ENCODE measurements around the gene WDR70. TPM values are rescaled to one million over a fixed set of nuclear protein-coding genes. Genes with fewer than 3 reads are reported as not detected.

WDR70 gene
- total and polyA plus RNA-seq, 2 of the 8 experiments (the other 6 are each of a cell fraction or from before 2014, with no cell fraction given) = 10.6 to 37.4 TPM

DNA sequence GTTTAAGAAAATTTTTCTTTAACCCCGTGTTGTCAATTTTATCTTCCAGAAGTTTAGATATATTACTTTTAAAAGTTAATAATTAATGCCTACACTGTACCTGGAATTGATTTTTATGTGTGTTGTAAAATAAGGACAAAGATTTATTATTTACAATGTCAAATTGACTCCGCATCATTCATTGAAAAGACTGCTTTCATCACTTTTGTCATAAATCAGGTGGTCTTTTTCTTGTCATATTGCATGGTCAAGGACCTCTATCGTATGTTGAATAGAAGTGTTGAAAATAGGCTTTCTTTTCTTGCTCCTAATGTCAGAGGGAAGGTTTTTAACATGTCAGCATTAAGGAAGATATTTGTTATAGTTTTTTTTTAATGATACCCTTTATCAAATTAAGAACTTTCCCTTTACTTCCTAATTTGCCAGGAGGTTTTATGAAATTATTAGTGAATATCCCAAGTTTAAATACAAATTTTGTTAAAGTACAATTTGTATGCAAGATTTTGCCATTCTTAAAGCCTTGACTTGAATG, 92.6 kb downstream of the WDR70 start:
- Histone ChIP-seq H3K18ac (ENCODE audit: extremely low read depth, low read length) (no peak overlapping the region), H3K9ac (replicated peaks in 1 of 4; ENCODE audit: extremely low read depth in 1 of 4, low read depth in 3 of 4, low read length in 3 of 4) (no peak overlapping the region), H2BK5ac (ENCODE audit: low read depth, low read length) (no peak overlapping the region), H3K4me2 (ENCODE audit: insufficient read depth in 1 of 2, low read depth in 2 of 2, low read length in 2 of 2) (no peak overlapping the region), H3K27me3 (replicated peaks in 1 of 4; ENCODE audit: control insufficient read depth in 3 of 4, extremely low read depth in 1 of 4, insufficient read depth in 3 of 4, low read length in 3 of 4) (no peaks in the 10 kb centered on the region), H3K27ac (ENCODE audit: low read depth, low read length) (no peak overlapping the region), H4K20me1 (replicated peaks in 1 of 2; ENCODE audit: control insufficient read depth in 1 of 2, insufficient read depth in 2 of 2, low read length in 2 of 2) (no peaks in the 10 kb centered on the region), H2AK5ac (ENCODE audit: low read depth, low read length) (no peak overlapping the region), H2AFZ (ENCODE audit: low read length) (no peak overlapping the region), H2BK20ac (ENCODE audit: low read length) (no peak overlapping the region), H3K23ac (ENCODE audit: insufficient read length) (no peak overlapping the region), H3K56ac (replicated peaks; ENCODE audit: insufficient read length, low read depth, low read length) (no peak overlapping the region), H2BK15ac (ENCODE audit: low read length) (no peak overlapping the region), H4K91ac (replicated peaks; ENCODE audit: insufficient read length, low read length) (no peak overlapping the region), H4K8ac (ENCODE audit: extremely low read depth, insufficient read depth, low read length) (no peak overlapping the region), H3K79me1 (ENCODE audit: low read depth, low read length) (no peaks in the 10 kb centered on the region), H4K5ac (ENCODE audit: insufficient read length, low read depth, low read length) (no peak overlapping the region), H3K4me3 (ENCODE audit: extremely low read depth in 1 of 4, insufficient read depth in 2 of 4, low read depth in 3 of 4, low read length in 4 of 4) (no peak overlapping the region), H3K36me3 (ENCODE audit: control insufficient read depth in 2 of 4, insufficient read depth in 4 of 4, low read length in 3 of 4) (no peaks in the 10 kb centered on the region), H3K9me3 (ENCODE audit: insufficient read depth in 2 of 2, low read depth in 1 of 2, low read length in 1 of 2) (peaks cover 5 to 10% of the 10 kb centered on the region in 2 experiments; a peak in 2 of 4 replicates), H3K23me2 (ENCODE audit: low read depth, low read length) (no peaks in the 10 kb centered on the region), H3K4ac (replicated peaks; ENCODE audit: insufficient read length, low read depth, low read length) (no peak overlapping the region), H3K79me2 (ENCODE audit: control insufficient read depth in 1 of 2, insufficient read depth in 2 of 2, low read length in 2 of 2) (no peaks in the 10 kb centered on the region), H2BK12ac (ENCODE audit: low read depth, low read length) (no peak overlapping the region), H2BK120ac (replicated peaks; ENCODE audit: low read depth, low read length) (no peak overlapping the region), H3K14ac (ENCODE audit: insufficient read length) (no peak overlapping the region), H3K4me1 (replicated peaks in 1 of 4; ENCODE audit: control insufficient read depth in 3 of 4, insufficient read depth in 4 of 4, low read length in 3 of 4) (no peaks in the 10 kb centered on the region)
- TF ChIP-seq KDM5A (IDR thresholded peaks at IDR 0.05; ENCODE audit: low read length) = no peak
- TF ChIP-seq, protein P1, sequence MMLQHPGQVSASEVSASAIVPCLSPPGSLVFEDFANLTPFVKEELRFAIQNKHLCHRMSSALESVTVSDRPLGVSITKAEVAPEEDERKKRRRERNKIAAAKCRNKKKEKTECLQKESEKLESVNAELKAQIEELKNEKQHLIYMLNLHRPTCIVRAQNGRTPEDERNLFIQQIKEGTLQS (IDR thresholded peaks at IDR 0.05; ENCODE audit: insufficient read depth, low read depth, low read length) = no peak
- no peak for TF ChIP-seq SUZ12 (IDR thresholded peaks at IDR 0.05; ENCODE audit: low read length)
- POLR2A ChIA-PET (ENCODE audit: partially characterized antibody) = no interaction called here
- FAIRE-seq = no peak
- DNase-seq (ENCODE audit: low read depth in 1 of 2, low spot score in 2 of 2) = no peak
- WGBS, 2 experiments (ENCODE audit: extremely low coverage in 1 of 2, insufficient coverage in 1 of 2, insufficient read length in 1 of 2, insufficient replicate concordance in 2 of 2, low coverage in 1 of 2, low lambda C conversion rate in 2 of 2, missing lambda C conversion rate in 1 of 2) = 67% methylated on average over 3 of the region's 3 CpGs; no CpG with 5 or more reads in 1 of the 2 experiments
- CTCF ChIA-PET (ENCODE audit: partially characterized antibody) = no interaction called here
